ENCODE measurements around the gene RRBP1.

RRBP1 gene

DNA sequence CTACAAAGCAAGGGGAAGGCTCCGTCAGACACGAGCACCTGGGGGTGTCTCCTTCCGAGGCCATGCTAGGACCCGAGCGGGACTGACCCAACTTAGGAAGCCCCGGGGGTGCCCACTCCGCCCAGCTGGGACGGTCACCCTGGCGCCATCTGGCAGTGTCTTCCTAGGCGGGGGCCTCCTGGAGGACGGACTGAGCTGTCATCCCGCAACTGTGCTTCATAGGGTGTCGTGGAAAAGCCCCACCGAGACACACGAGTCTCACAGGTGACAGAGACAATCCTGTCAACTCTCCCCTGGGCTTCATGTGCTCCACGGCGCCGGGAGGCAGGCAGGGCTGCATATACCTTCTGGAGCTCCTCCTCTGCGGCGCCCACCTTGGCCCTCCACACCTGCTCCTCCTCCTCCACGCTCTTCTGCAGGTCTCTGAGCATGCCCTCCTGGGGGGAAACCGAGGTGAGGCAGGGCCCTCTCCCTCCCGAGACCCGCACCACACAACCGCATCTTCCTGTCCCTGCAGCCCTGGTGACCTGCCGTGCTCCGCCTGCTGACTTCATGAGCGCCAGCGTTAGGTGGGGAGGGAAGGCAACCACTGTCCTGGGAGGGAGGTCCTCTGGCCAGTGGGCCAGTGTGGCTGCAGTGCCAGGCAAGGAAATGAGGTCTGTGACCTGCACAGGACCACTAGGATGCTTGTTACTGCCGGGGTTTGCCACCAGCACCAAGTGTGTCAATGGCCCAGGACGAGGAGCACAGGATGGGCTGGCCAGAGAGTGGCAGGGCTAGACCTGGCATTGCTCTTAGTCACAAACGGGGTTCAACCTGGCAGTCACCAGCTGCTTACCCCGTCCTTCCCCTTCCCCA is 61.4 kb downstream of the RRBP1 start:
- no peak for DNase-seq (ENCODE audit: low spot score)

DNA sequence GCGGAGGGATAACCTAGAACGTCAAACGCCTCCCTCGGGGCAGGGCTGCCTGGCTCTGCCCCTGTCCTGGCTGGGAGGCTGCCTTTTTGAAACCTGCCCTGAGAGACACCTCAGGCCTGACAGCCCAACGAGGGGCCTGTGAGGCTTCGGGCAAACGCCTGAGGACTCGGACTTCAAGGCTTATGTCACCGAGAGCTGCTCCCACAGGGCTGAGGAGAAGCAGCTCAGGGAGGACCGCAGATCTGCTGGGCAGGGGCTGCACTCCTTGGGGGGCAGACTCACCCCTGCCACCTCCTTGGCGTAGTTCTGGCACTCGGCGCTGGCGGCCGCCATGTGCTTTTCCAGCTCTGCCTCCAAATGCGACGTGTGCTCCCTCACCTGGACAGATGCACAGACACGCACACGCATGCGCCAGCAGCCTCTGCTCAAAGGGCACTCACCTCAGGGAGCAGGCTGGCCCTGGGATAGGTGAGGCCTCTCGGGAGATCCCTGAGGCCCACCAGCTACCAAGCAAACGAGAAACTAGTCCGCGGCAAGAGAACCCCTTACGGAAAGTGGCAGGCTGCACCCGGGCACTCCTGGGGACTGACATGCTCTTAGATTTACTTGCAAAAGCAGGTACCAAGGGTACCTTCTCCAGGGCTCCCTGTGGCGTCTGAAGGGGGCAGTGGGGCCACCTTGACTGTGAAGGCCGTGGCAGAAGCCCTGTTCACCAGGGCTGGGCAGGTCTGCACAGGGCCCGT is 62.5 kb downstream of the RRBP1 start:
- no peak for DNase-seq (ENCODE audit: low spot score)

- no peak for DNase-seq (ENCODE audit: low spot score)
These were observed 63.4 kb downstream of the RRBP1 start for GRCh38 chr20:17618673-17619013.

- DNase-seq (ENCODE audit: low spot score) = no peak
These were observed 64.0 kb downstream of the RRBP1 start for GRCh38 chr20:17617868-17618672.

GRCh38 chr20:17617212-17617867 is 64.7 kb downstream of the RRBP1 start:
- DNase-seq (ENCODE audit: low spot score) = peak; percentile 54

GRCh38 chr20:17616480-17617211 is 65.4 kb downstream of the RRBP1 start:
- no peak for DNase-seq (ENCODE audit: low spot score)

GRCh38 chr20:17615645-17616479 is 66.2 kb downstream of the RRBP1 start:
- no peak for DNase-seq (ENCODE audit: low spot score)

GRCh38 chr20:17614812-17615644 is 67.0 kb downstream of the RRBP1 start:
- DNase-seq (ENCODE audit: low spot score) = no peak

- no peak for DNase-seq (ENCODE audit: low spot score)
These were observed 67.7 kb downstream of the RRBP1 start for GRCh38 chr20:17614176-17614811.

DNA sequence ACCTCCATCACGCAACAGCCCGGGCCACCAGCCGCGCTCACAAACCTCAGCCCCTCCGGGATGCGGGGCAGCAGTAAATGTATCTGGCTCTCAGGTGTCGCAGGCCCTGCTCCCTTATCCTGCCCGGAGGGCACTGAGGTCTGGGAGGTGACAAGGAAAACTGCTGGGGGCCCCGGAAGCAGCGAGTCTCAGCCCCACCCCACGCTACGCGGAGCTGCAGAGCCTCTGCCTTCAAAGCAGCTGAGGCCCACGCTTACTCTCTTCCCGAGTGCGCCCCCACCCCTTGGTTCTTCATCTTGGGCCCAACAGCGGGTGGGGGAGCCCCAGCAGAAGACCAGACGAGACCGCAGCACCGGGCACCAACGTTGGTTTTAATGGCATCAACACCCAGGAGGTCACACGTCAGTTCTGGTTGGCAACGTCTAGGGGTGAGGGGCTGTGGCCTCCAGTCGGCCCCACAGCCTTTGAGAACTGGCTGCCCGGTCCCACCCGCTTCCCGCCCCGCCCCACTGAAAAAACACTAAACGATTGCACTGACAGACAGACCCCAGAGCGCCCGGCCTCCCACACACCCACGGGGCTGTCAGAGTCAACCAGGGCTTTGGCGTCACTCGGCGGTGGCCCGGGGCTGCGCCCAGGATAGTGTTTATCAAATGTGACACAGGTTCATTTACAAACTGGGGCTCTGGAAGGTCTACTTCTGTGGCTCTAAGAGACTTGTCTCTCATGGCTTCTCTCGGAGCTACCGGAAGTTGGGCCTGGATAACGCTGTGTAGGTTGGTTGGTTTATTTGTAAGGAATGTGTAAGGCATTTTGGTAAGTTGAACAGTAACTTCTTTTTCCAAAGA is 68.5 kb downstream of the RRBP1 start:
- DNase-seq (ENCODE audit: low spot score) = no peak

DNA sequence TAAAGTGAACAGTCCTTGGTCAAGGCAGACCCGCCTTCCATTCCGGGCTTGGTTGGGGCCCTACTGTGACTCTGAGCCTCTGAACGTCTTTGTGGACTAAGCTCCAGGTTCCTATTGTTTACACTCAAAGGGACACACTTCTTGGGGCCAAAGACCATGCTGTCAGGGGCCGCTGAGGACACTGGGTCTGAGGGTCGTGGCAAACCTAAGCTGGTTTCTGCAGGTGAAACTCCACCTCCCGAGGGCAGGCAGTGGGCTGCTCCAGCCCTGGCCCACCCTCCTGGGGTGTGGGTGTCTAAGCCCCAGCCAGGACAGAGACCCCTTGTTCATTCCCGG is 69.1 kb downstream of the RRBP1 start:
- no peak for DNase-seq (ENCODE audit: low spot score)

DNA sequence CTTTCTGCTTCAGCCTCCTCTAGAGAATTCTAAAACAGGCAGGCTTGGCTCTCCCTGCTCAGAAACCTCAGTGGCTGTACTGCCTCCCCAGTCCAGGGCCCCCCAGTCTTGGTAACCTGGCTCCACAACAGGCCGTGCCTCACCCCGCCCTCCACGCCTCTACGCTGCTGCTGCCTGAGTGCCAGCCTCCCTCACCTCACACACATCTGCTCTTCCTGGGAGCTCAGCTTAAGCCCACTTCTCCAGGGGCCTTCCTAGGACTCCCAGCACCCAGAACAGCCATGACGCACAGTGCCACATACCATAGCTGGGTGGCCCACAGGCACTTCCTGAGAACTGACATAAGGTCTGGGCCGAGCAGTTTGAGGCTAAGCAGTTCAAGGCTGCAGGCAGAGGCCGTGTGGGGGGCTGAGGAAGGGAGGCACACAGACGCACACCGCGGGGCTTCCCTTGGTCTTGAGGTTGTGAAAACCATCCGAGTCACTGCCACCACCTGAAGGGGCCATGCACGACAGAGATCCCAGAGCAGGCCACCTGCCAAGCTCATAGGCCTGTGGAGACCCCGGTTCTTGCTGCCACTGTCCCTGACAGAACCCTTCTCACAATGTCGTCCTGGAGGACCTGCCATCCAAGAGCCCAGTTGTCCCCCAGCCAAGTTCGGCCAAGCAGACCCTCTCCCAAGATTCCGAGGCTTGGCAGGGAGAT is 69.6 kb downstream of the RRBP1 start:
- no peak for DNase-seq (ENCODE audit: low spot score)

DNA sequence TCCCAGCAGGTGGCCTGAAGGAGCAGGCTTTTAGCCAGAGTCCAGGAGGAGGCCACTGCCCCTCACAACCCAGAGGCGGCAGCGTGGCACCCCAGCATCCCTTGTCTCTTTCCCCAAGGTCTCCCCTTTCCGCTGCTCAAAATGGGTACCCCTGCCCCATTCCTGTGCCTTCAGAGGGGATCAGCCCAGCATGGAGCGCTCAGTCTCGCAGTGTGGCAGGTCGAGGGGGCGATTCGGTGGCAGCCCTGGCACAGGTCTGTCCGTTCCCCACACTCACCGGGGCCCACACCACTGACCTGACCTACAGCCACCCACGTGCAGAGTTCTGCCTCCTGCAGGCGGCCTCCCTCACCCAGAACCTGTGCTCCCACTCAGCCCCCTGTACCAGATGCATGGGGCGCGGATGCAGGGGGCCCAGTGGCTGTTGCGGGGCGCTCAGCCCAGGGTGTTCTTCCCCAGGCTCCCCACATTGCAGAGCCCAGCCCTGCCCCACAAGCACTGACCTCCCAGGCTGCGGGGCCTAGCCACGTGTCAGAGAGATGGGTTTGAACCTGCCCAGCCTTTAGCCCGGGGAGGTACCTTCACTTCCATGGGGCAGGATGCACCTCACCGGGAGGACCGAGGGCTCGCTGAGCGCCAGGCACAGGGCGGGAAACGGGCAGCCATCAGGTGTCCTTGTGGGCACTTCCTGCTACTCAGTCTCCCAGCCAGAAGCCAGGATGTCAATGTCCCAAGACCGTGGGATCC is 70.3 kb downstream of the RRBP1 start:
- peak; percentile 50 for DNase-seq (ENCODE audit: low spot score)

- no peak for DNase-seq (ENCODE audit: low spot score)
These were observed 70.8 kb downstream of the RRBP1 start for GRCh38 chr20:17611290-17611539.

GRCh38 chr20:17610566-17611289 is 71.3 kb downstream of the RRBP1 start:
- no peak for DNase-seq (ENCODE audit: low spot score)

DNA sequence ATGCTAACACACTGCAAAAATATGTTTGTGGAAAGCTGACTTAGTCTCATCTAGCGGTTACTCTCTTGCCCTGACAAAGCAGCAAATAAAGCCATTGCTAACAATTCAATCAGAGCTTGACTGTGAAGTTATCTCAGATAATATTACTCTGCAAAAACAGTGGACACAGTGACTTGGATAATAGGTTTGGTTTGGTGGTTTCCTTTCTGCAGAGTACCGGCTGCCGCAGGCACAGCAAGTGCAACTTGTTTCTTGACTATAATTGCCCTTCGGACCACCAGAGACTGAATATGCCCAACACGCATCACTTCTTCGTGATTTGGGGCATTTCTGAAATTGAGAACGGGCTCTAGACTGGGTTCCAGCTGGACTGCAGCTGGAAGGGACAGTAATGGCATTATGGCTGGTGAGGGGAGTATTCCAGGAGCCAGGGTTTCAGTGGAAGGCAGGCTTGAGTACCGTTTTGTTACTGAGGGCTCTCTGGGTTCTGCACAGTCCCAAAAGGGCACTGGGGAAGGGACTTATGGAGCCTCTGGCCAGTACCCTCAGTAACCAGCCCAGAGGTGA is 72.1 kb downstream of the RRBP1 start:
- no peak for DNase-seq (ENCODE audit: low spot score)

Measured in RKO (cell line).